Measurements from ENCODE around the gene RAB10. TPM values are rescaled to one million over a fixed set of nuclear protein-coding genes. Genes with fewer than 3 reads are reported as not detected.
A peak's percentile ranks its signal among the peaks of the same experiment; 100 is the strongest.
"Not testable (repeated sequence)": the region's sequence is repeated elsewhere in the genome, so short reads cannot be mapped to it uniquely, and the experiment has no call there.

Gene RAB10
- total and polyA plus RNA-seq, 2 of the 13 experiments (the other 11 are each of a cell fraction or from before 2014, with no cell fraction given), result 48.2 to 120 TPM

- intact Hi-C loops (cut with micrococcal nuclease; ENCODE audit: unreplicated experiment), result not testable (repeated sequence)
- 37% methylated on average over 4 of the region's 4 CpGs for WGBS (ENCODE audit: low lambda C conversion rate)
Measured at GRCh38 chr2:26016706-26017045, 17.2 kb upstream of the RAB10 start.

DNA sequence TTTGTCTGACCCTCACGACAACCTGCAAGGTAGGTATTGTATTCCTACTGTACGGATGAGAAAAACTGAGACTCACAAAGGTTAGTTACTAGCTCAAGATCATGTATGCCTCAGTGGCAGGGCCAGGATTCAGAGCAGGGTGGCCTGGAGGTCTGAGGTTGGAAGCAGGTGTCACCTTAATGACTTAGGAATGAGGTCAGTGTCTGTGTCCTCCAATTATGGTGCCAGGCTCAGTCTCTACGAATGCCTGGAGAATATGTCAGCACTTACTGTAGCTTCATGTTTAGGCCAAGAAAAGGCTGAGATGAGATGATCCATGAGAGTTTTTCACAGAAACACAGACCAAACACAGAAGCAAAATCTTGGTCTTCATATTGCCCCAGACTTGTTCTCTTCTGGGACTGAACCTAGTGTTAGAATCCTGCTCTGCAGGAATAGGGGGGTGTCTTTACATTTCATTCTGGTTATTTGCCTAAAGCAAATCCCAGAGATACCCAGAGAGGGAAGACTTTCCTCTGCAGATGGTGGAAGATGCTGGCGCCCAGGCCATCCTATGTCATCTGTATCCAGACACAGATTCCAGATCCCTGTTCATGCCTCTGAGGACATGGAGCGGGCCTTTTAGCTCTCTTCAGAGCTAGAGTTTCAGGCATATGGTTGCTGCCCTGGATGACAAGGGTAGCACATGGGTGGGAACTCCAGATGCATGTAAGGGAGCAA is 16.3 kb upstream of the RAB10 start:
- H3K9me3 ChIP-seq (ENCODE audit: low read length), result no peaks in the 10 kb centered on the region
- DNase-seq (ENCODE audit: low spot score) (no peak), FAIRE-seq (peak; percentile 40), ATAC-seq (peak; percentile 51)
- H3K9ac ChIP-seq (ENCODE audit: insufficient read depth, low read depth, low read length), result no peak overlapping the region
- peak overlapping the region; percentile 21 for H3K4me2 ChIP-seq (ENCODE audit: low read depth, low read length)
- H3K4me3 ChIP-seq (replicated peaks in 1 of 3; ENCODE audit: insufficient read depth in 1 of 3, low read depth in 2 of 3, low read length in 3 of 3), result no peak overlapping the region
- ChIA-PET POLR2A (interaction anchor here (1.1 to 2.7 kb wide), 2 partner anchors 16 to 24 kb away, joined by 3 to 23 read pairs; partner anchors contain the start of gene RAB10), CTCF (ENCODE audit: low intra/inter-chr PET ratio, low total read pairs) (no interaction called here)
- peaks cover 41% of the 10 kb centered on the region for H3K4me1 ChIP-seq (ENCODE audit: insufficient read depth, low read length)
- no peaks in the 10 kb centered on the region for H4K20me1 ChIP-seq (ENCODE audit: insufficient read depth, low read length)
- no peaks in the 10 kb centered on the region for H3K79me2 ChIP-seq (ENCODE audit: insufficient read depth, low read length)
- no peak overlapping the region for H2AFZ ChIP-seq (ENCODE audit: low read length)
- H3K27ac ChIP-seq (ENCODE audit: extremely low read length, insufficient read depth, low read length), result no peak overlapping the region
- in situ Hi-C loops (cut with HindIII; ENCODE audit: extremely low pct_ligation_motif_present, low pct_unique_long_range_greater_than_20kb) (no loop called here), intact Hi-C loops (cut with micrococcal nuclease; ENCODE audit: unreplicated experiment) (loop anchor here (2.0 kb wide), 1 partner anchor 63 kb away; no protein-coding TSS in a partner anchor)
- peaks cover 2 to 16% of the 10 kb centered on the region in 2 experiments; a peak in 2 of 5 replicates for H3K27me3 ChIP-seq (ENCODE audit: control insufficient read depth in 1 of 2, insufficient read depth in 2 of 2, low read length in 2 of 2)
- H3K36me3 ChIP-seq (replicated peaks in 1 of 2; ENCODE audit: control insufficient read depth in 1 of 2, insufficient read depth in 2 of 2, low read length in 2 of 2), result no peaks in the 10 kb centered on the region
- TF ChIP-seq, protein P1, sequence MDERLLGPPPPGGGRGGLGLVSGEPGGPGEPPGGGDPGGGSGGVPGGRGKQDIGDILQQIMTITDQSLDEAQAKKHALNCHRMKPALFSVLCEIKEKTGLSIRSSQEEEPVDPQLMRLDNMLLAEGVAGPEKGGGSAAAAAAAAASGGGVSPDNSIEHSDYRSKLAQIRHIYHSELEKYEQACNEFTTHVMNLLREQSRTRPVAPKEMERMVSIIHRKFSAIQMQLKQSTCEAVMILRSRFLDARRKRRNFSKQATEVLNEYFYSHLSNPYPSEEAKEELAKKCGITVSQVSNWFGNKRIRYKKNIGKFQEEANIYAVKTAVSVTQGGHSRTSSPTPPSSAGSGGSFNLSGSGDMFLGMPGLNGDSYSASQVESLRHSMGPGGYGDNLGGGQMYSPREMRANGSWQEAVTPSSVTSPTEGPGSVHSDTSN (CRISPR knock-in tag; IDR thresholded peaks at IDR 0.05), result no peak
- TF ChIP-seq JUN (CRISPR knock-in tag; IDR thresholded peaks at IDR 0.05) (no peak), RELA (CRISPR knock-in tag; IDR thresholded peaks at IDR 0.05) (no peak), IRF2 (CRISPR knock-in tag; IDR thresholded peaks at IDR 0.05) (0 out of 2 replicates have a peak, but pooled peaks have one; percentile 16), ZNF549 (CRISPR knock-in tag; IDR thresholded peaks at IDR 0.05) (no peak), RARA (CRISPR knock-in tag; IDR thresholded peaks at IDR 0.05) (no peak), ZEB1 (IDR thresholded peaks at IDR 0.05; ENCODE audit: insufficient replicate concordance, low read depth) (no peak), SPEN (CRISPR knock-in tag; IDR thresholded peaks at IDR 0.05; ENCODE audit: low read depth) (peak; percentile 25; the same call in 1 of the 2 replicates), ZNF724P (CRISPR knock-in tag; IDR thresholded peaks at IDR 0.05; ENCODE audit: borderline replicate concordance) (0 out of 2 replicates have a peak, but pooled peaks have one; percentile 29), RFX5 (IDR thresholded peaks at IDR 0.05; ENCODE audit: low read depth, low read length) (0 out of 2 replicates have a peak, but pooled peaks have one; percentile 18), TBX3 (IDR thresholded peaks at IDR 0.05; ENCODE audit: borderline replicate concordance) (no peak)
- TF ChIP-seq, protein P2, sequence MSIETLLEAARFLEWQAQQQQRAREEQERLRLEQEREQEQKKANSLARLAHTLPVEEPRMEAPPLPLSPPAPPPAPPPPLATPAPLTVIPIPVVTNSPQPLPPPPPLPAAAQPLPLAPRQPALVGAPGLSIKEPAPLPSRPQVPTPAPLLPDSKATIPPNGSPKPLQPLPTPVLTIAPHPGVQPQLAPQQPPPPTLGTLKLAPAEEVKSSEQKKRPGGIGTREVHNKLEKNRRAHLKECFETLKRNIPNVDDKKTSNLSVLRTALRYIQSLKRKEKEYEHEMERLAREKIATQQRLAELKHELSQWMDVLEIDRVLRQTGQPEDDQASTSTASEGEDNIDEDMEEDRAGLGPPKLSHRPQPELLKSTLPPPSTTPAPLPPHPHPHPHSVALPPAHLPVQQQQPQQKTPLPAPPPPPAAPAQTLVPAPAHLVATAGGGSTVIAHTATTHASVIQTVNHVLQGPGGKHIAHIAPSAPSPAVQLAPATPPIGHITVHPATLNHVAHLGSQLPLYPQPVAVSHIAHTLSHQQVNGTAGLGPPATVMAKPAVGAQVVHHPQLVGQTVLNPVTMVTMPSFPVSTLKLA (IDR thresholded peaks at IDR 0.05), result 0 out of 2 replicates have a peak, but pooled peaks have one; percentile 10
- WGBS (ENCODE audit: low lambda C conversion rate), result 64% methylated on average over 5 of the region's 5 CpGs
- no TSS peak for BruUV-seq (replicated peaks)

More at GRCh38 chr2:26016706-26017045, 17.2 kb upstream of the RAB10 start:
- H3K4me3 ChIP-seq (replicated peaks in 1 of 3; ENCODE audit: insufficient read depth in 1 of 3, low read depth in 2 of 3, low read length in 3 of 3); CTCF ChIA-PET (ENCODE audit: low intra/inter-chr PET ratio, low total read pairs); H3K4me2 ChIP-seq (ENCODE audit: low read depth, low read length); DNase-seq (ENCODE audit: low spot score); H3K27ac ChIP-seq (ENCODE audit: extremely low read length, insufficient read depth, low read length); POLR2A ChIA-PET; H3K36me3 ChIP-seq (replicated peaks in 1 of 2; ENCODE audit: control insufficient read depth in 1 of 2, insufficient read depth in 2 of 2, low read length in 2 of 2); FAIRE-seq; H2AFZ ChIP-seq (ENCODE audit: low read length); H3K9me3 ChIP-seq (ENCODE audit: low read length); H3K9ac ChIP-seq (ENCODE audit: insufficient read depth, low read depth, low read length); in situ Hi-C loops (cut with HindIII; ENCODE audit: extremely low pct_ligation_motif_present, low pct_unique_long_range_greater_than_20kb); BruUV-seq (replicated peaks); H3K79me2 ChIP-seq (ENCODE audit: insufficient read depth, low read length); H4K20me1 ChIP-seq (ENCODE audit: insufficient read depth, low read length); ATAC-seq: not testable (repeated sequence)
- TF ChIP-seq GFI1 (CRISPR knock-in tag; IDR thresholded peaks at IDR 0.05; ENCODE audit: borderline replicate concordance), result peak; percentile 33; the same call in 1 of the 2 replicates
- H3K4me1 ChIP-seq (ENCODE audit: insufficient read depth, low read length), result peaks cover 50% of the 10 kb centered on the region
- peaks cover 2 to 15% of the 10 kb centered on the region in 2 experiments; a peak in 2 of 5 replicates for H3K27me3 ChIP-seq (ENCODE audit: control insufficient read depth in 1 of 2, insufficient read depth in 2 of 2, low read length in 2 of 2)

Data from HepG2 (cell line).